ENCODE data around the gene NCAM1. TPM values are rescaled to one million over a fixed set of nuclear protein-coding genes. Genes with fewer than 3 reads are reported as not detected.

Gene NCAM1
- total RNA-seq, 1 donor, result 9.6 TPM

DNA sequence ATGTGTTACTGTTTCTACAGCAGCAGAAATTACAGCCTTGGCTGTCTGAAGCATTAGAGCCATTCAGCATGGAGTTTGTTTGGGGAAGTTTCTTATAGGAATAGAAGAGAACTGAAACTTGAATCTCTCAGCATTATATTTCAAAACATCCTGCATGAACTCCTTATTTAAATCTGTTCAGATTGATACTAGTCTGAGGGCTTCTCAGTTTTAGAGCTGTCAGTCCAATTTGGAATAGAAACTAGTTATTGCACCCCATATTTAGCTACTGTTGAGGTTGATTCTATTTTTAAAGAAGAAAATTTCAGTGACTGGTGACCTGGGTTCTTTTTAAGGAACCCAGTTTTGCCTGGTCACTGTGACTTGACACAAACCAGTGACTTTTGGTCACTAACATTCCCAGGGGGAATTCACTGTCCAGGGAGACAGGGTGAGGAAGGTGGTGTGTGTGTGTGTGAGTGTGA lies 227.2 kb downstream of the NCAM1 start:
- H3K27me3 ChIP-seq (ENCODE audit: insufficient read depth, low read length), result no peaks in the 10 kb centered on the region
- no peaks in the 10 kb centered on the region for H3K9me3 ChIP-seq (ENCODE audit: low read depth, low read length)
- H3K4me1 ChIP-seq (ENCODE audit: insufficient read depth, low read length), result peaks cover 38% of the 10 kb centered on the region
- no peak overlapping the region for H3K4me3 ChIP-seq (ENCODE audit: low read length)

DNA sequence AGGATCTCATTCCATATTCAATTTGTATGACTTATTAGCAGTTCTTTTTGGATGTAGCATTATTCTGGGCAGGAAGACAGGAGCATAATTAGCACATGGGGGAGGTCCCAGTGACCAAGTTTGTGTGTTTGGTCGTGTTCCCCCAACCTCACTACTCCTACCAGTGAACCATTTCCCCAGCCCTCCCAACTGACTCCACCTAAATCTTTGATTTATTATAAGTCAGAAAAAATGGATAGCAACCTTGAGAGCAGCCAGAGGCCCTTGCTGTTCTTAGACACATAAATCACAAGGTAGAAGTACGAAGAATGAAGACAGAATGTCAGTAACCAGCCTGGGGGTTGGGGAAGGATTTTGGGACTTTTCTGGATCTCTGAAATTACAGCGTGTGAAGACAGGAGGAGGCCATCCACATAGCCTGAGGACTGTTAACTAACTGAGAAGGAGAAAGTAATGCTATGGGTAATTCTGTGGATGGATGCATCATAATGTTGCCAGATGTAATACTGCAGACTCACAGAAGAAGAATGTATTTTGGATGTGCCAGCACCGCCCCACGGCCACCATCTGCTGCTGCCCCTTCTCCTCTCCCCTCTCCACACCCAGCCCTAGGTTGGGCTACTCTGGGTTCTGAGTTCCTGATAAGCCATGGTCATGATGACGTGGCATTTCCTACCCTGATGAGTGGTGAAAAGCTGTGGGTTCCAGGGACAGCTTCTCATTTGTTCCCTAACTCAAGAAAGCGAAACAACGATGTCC lies 228.9 kb downstream of the NCAM1 start:
- Histone ChIP-seq H3K4me3 (ENCODE audit: low read length) (no peak overlapping the region), H3K9me3 (ENCODE audit: low read depth, low read length) (no peaks in the 10 kb centered on the region), H3K4me1 (ENCODE audit: insufficient read depth, low read length) (peaks cover 38% of the 10 kb centered on the region), H3K27me3 (ENCODE audit: insufficient read depth, low read length) (no peaks in the 10 kb centered on the region)

- no peaks in the 10 kb centered on the region for H3K9me3 ChIP-seq (ENCODE audit: low read depth, low read length)
- peaks cover 38% of the 10 kb centered on the region for H3K4me1 ChIP-seq (ENCODE audit: insufficient read depth, low read length)
These were observed 231.1 kb downstream of the NCAM1 start for GRCh38 chr11:113192121-113192925.

GRCh38 chr11:113193016-113193415 lies 231.8 kb downstream of the NCAM1 start:
- Histone ChIP-seq H3K9me3 (ENCODE audit: low read depth, low read length) (no peaks in the 10 kb centered on the region), H3K27me3 (ENCODE audit: insufficient read depth, low read length) (no peaks in the 10 kb centered on the region), H3K4me3 (ENCODE audit: low read length) (no peak overlapping the region), H3K4me1 (ENCODE audit: insufficient read depth, low read length) (peaks cover 31% of the 10 kb centered on the region)

More at GRCh38 chr11:113192121-113192925, 231.1 kb downstream of the NCAM1 start:
- Histone ChIP-seq H3K27me3 (ENCODE audit: insufficient read depth, low read length) (no peaks in the 10 kb centered on the region), H3K4me3 (ENCODE audit: low read length) (no peak overlapping the region)

DNA sequence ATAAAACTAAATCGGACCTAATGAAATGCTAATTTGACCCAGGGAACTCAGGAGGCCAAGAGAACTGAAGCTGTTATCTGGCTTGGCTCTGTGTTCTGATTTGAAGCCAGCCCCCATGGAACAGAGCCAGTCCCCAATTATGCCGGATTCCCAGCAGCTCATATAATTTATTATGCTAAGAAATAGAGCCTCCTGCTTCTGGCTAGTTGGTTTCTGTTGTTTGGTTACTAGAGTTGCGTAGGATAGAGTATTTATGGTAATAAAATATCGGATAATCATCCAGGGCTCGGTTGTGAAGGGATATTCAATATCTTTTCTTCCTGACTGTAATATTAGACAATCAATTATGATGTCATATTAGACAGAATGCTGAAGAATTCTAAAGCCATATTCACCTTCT lies 232.7 kb downstream of the NCAM1 start:
- Histone ChIP-seq H3K4me1 (ENCODE audit: insufficient read depth, low read length) (peaks cover 22% of the 10 kb centered on the region), H3K4me3 (ENCODE audit: low read length) (no peak overlapping the region), H3K27me3 (ENCODE audit: insufficient read depth, low read length) (no peaks in the 10 kb centered on the region), H3K9me3 (ENCODE audit: low read depth, low read length) (no peaks in the 10 kb centered on the region)

DNA sequence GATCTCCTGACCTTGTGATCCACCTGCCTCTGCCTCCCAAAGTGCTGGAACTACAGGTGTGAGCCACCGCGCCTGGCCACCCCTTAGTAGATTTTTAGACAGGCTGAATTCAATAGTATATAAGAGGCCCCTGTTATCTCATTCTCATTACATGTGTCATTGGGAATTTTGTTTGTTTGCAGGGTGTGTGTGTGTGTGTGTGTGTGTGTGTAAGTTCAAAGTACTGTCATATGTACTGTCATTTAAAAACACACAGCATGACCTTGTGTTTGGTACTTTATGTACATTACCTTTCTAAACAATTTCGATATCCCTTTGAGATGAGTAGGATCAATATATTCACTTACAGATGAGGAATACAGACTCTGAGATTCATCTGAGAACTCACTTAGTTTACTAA lies 234.5 kb downstream of the NCAM1 start:
- Histone ChIP-seq H3K4me3 (ENCODE audit: low read length) (no peak overlapping the region), H3K27me3 (ENCODE audit: insufficient read depth, low read length) (no peaks in the 10 kb centered on the region)

GRCh38 chr11:113197446-113197845 lies 236.2 kb downstream of the NCAM1 start:
- Histone ChIP-seq H3K4me1 (ENCODE audit: insufficient read depth, low read length) (no peaks in the 10 kb centered on the region), H3K4me3 (ENCODE audit: low read length) (no peak overlapping the region), H3K9me3 (ENCODE audit: low read depth, low read length) (no peaks in the 10 kb centered on the region), H3K27me3 (ENCODE audit: insufficient read depth, low read length) (no peaks in the 10 kb centered on the region)

More for the DNA sequence above, 234.5 kb downstream of the NCAM1 start:
- no peaks in the 10 kb centered on the region for H3K9me3 ChIP-seq (ENCODE audit: low read depth, low read length)
- peaks cover 4% of the 10 kb centered on the region for H3K4me1 ChIP-seq (ENCODE audit: insufficient read depth, low read length)

DNA sequence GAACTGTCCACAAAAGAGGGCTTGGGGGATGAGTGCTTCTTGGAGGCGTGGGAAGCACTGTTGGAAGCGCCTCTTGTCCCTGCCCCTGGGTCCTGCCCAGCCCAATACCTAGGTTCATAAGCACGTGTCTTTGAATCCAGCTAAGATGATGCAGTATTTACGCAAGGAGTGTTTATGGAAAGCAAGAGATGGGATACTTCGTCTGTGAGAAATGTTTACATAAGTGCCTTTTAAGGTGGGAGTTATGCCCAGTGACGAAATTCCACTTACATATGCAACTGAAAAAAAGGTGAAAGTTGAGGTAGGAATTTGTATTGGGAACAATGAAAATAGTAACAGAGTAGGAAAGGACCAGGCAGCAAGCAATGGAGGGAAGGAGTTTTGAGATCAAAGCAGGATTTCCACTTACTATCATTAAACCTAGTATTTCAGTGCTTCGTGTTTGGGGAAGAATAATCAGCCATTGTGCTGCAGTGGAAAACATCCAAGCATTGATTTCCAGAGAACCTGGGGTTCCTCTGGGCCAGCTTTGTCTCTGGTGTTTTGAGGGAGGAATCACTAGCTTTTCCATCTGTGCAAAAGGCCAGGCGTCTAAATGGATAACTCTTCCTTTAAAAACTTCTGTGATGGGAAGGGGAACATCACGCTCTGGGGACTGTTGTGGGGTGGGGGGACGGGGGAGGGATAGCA lies 237.9 kb downstream of the NCAM1 start:
- peaks cover 9% of the 10 kb centered on the region for H3K4me1 ChIP-seq (ENCODE audit: insufficient read depth, low read length)
- H3K27me3 ChIP-seq (ENCODE audit: insufficient read depth, low read length), result no peaks in the 10 kb centered on the region
- H3K4me3 ChIP-seq (ENCODE audit: low read length), result no peak overlapping the region
- no peaks in the 10 kb centered on the region for H3K9me3 ChIP-seq (ENCODE audit: low read depth, low read length)

- H3K27me3 ChIP-seq (ENCODE audit: insufficient read depth, low read length), result no peaks in the 10 kb centered on the region
- no peak overlapping the region for H3K4me3 ChIP-seq (ENCODE audit: low read length)
- H3K4me1 ChIP-seq (ENCODE audit: insufficient read depth, low read length), result peaks cover 10% of the 10 kb centered on the region
- no peaks in the 10 kb centered on the region for H3K9me3 ChIP-seq (ENCODE audit: low read depth, low read length)
These were observed 238.6 kb downstream of the NCAM1 start for GRCh38 chr11:113199866-113200265.

GRCh38 chr11:113201054-113201818 lies 240.0 kb downstream of the NCAM1 start:
- peaks cover 10% of the 10 kb centered on the region for H3K4me1 ChIP-seq (ENCODE audit: insufficient read depth, low read length)
- no peak overlapping the region for H3K4me3 ChIP-seq (ENCODE audit: low read length)
- no peaks in the 10 kb centered on the region for H3K9me3 ChIP-seq (ENCODE audit: low read depth, low read length)
- no peaks in the 10 kb centered on the region for H3K27me3 ChIP-seq (ENCODE audit: insufficient read depth, low read length)

GRCh38 chr11:113202431-113202830 lies 241.2 kb downstream of the NCAM1 start:
- Histone ChIP-seq H3K9me3 (ENCODE audit: low read depth, low read length) (no peaks in the 10 kb centered on the region), H3K27me3 (ENCODE audit: insufficient read depth, low read length) (no peaks in the 10 kb centered on the region), H3K4me1 (ENCODE audit: insufficient read depth, low read length) (peaks cover 10% of the 10 kb centered on the region), H3K4me3 (ENCODE audit: low read length) (no peak overlapping the region)

DNA sequence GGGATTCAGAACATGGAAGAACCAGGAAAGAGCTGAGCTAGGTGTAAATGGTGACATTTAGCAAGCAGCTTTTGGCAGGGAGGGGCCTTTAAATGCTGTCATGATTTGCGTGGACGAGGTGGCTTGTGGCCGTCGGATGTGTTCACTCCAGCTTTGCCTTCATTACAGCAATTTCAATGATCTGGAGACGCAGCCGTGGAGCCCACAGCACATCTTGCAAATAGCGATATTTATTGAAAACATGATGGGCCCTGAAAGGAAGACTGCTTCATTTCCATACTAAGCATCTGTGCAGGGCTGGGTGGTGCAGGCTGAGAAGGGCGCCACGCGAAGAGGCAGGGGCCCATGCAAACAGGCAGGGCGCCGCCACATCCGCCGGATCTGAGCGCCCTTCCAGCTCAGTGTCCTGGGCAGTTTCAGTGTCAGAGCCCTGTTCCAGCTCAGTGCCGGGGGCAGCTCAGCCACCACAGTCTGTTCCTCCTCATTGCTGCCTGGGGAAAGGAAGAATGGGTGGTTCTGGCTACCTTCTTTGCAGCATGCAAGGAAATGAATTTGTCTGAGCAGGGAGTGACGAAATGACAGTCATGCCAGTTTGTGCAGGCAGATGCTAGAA lies 242.0 kb downstream of the NCAM1 start:
- H3K4me1 ChIP-seq (ENCODE audit: insufficient read depth, low read length), result peaks cover 10% of the 10 kb centered on the region
- H3K27me3 ChIP-seq (ENCODE audit: insufficient read depth, low read length), result no peaks in the 10 kb centered on the region
- no peak overlapping the region for H3K4me3 ChIP-seq (ENCODE audit: low read length)
- no peaks in the 10 kb centered on the region for H3K9me3 ChIP-seq (ENCODE audit: low read depth, low read length)

GRCh38 chr11:113204280-113204679 lies 243.1 kb downstream of the NCAM1 start:
- H3K27me3 ChIP-seq (ENCODE audit: insufficient read depth, low read length), result no peaks in the 10 kb centered on the region
- peaks cover 10% of the 10 kb centered on the region for H3K4me1 ChIP-seq (ENCODE audit: insufficient read depth, low read length)
- no peaks in the 10 kb centered on the region for H3K9me3 ChIP-seq (ENCODE audit: low read depth, low read length)
- no peak overlapping the region for H3K4me3 ChIP-seq (ENCODE audit: low read length)

GRCh38 chr11:113213549-113213948 lies 252.3 kb downstream of the NCAM1 start:
- Histone ChIP-seq H3K27me3 (ENCODE audit: insufficient read depth, low read length) (no peaks in the 10 kb centered on the region), H3K4me3 (ENCODE audit: low read length) (no peak overlapping the region), H3K4me1 (ENCODE audit: insufficient read depth, low read length) (no peaks in the 10 kb centered on the region), H3K9me3 (ENCODE audit: low read depth, low read length) (no peaks in the 10 kb centered on the region)
